Measurements from ENCODE around the gene BUB1B. TPM values are rescaled to one million over a fixed set of nuclear protein-coding genes. Genes with fewer than 3 reads are reported as not detected.

BUB1B gene
- total RNA-seq, 1 experiment from 2014 or later, result 54.0 TPM

- peak; percentile 55 for DNase-seq (ENCODE audit: low read depth)
These were observed 79.9 kb downstream of the BUB1B start for GRCh38 chr15:40240619-40241221.

GRCh38 chr15:40241269-40242212, 80.7 kb downstream of the BUB1B start:
- DNase-seq (ENCODE audit: low read depth), result no peak

GRCh38 chr15:40242213-40242599, 81.3 kb downstream of the BUB1B start:
- DNase-seq (ENCODE audit: low read depth), result no peak

GRCh38 chr15:40242601-40243000, 81.7 kb downstream of the BUB1B start:
- no peak for DNase-seq (ENCODE audit: low read depth)

GRCh38 chr15:40243126-40243810, 82.4 kb downstream of the BUB1B start:
- DNase-seq (ENCODE audit: low read depth), result no peak

GRCh38 chr15:40244961-40245523, 84.2 kb downstream of the BUB1B start:
- no peak for DNase-seq (ENCODE audit: low read depth)

- DNase-seq (ENCODE audit: low read depth), result no peak
These were observed 85.0 kb downstream of the BUB1B start for GRCh38 chr15:40245666-40246450.

- DNase-seq (ENCODE audit: low read depth), result no peak
These were observed 85.8 kb downstream of the BUB1B start for GRCh38 chr15:40246496-40247280.

- DNase-seq (ENCODE audit: low read depth), result no peak
These were observed 86.6 kb downstream of the BUB1B start for GRCh38 chr15:40247406-40247971.

GRCh38 chr15:40248006-40248783, 87.3 kb downstream of the BUB1B start:
- no peak for DNase-seq (ENCODE audit: low read depth)

- peak; percentile 90 for DNase-seq (ENCODE audit: low read depth)
These were observed 88.8 kb downstream of the BUB1B start for GRCh38 chr15:40249477-40250303.

- no peak for DNase-seq (ENCODE audit: low read depth)
These were observed 89.4 kb downstream of the BUB1B start for GRCh38 chr15:40250304-40250656.

GRCh38 chr15:40250771-40251483, 90.1 kb downstream of the BUB1B start:
- DNase-seq (ENCODE audit: low read depth), result no peak

- DNase-seq (ENCODE audit: low read depth), result no peak
These were observed 90.7 kb downstream of the BUB1B start for GRCh38 chr15:40251486-40252140.

GRCh38 chr15:40252141-40252437, 91.2 kb downstream of the BUB1B start:
- no peak for DNase-seq (ENCODE audit: low read depth)

- DNase-seq (ENCODE audit: low read depth), result no peak
These were observed 91.7 kb downstream of the BUB1B start for GRCh38 chr15:40252438-40253166.
